AG09309 (cell line): ENCODE data around the gene ZNF521.

ENCODE experiments used
- DNase-seq: peaks from one replicate; pipeline ENCODE4 v3.0.0-alpha.2; 2010; ENCODE audit warnings: low read depth
- H3K4me3 ChIP-seq: 2 replicates; pipeline ENCODE4 v1.5.1; 2011; ENCODE audit warnings: mild to moderate bottlenecking, low read depth, low read length, moderate library complexity; ENCODE audit not compliant: control insufficient read depth
- TF ChIP-seq, protein P1 (sequence below): IDR thresholded peaks from 2 replicates; pipeline ENCODE4 v1.5.1; 2011; ENCODE audit warnings: mild to moderate bottlenecking, low read depth, low read length, inconsistent platforms; ENCODE audit not compliant: insufficient read depth, control insufficient read depth; ENCODE audit errors: missing control alignments

Gene ZNF521

DNA sequence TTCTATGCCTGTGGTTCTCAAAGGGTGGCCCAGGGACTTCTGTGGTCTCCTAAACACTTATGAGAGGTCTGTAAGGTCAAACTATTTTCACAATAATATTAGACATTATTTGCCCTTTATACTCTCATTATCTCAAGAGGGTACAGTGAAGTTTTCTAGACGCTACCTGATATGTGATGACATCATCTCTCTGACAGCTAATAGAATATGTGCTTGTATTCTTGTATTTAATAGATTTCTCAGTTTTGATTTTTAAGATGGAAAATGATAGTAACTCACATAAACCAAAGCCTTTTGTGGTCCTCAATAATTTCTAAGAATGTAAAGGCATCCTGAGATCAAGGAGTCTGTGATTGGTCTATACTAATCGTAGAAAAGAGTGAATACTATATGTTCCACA is 265.1 kb downstream of the ZNF521 start:
- TF ChIP-seq, protein P1, sequence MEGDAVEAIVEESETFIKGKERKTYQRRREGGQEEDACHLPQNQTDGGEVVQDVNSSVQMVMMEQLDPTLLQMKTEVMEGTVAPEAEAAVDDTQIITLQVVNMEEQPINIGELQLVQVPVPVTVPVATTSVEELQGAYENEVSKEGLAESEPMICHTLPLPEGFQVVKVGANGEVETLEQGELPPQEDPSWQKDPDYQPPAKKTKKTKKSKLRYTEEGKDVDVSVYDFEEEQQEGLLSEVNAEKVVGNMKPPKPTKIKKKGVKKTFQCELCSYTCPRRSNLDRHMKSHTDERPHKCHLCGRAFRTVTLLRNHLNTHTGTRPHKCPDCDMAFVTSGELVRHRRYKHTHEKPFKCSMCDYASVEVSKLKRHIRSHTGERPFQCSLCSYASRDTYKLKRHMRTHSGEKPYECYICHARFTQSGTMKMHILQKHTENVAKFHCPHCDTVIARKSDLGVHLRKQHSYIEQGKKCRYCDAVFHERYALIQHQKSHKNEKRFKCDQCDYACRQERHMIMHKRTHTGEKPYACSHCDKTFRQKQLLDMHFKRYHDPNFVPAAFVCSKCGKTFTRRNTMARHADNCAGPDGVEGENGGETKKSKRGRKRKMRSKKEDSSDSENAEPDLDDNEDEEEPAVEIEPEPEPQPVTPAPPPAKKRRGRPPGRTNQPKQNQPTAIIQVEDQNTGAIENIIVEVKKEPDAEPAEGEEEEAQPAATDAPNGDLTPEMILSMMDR, result no peak
- no peak overlapping the region for H3K4me3 ChIP-seq
- no peak for DNase-seq

DNA sequence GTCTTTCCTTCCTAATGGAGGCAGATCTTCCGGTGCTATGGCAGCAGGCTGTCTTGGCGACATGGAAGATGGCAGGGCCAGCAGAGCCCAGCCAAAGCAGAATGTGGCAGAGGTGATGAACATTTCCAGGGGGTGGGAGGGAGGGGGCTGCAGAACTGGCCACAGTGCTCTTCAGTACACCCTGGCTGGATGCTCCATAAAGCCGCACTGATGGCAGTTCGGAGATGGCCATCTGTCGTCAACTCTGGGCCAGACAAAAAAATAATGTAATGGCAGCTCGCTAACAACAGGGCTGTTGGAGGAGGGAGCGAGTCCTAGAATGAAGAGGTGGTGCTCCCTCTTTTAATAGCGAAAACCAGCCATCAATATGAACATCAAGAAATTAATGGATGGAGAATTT is 271.0 kb downstream of the ZNF521 start:
- TF ChIP-seq, protein P1, result no peak
- no peak overlapping the region for H3K4me3 ChIP-seq
- no peak for DNase-seq

- TF ChIP-seq, protein P1, result no peak
- H3K4me3 ChIP-seq, result no peak overlapping the region
- no peak for DNase-seq
These were observed 271.8 kb downstream of the ZNF521 start for GRCh38 chr18:25080211-25080610.

- no peak overlapping the region for H3K4me3 ChIP-seq
- TF ChIP-seq, protein P1, result no peak
- DNase-seq, result no peak
These were observed 273.8 kb downstream of the ZNF521 start for GRCh38 chr18:25077944-25078723.

DNA sequence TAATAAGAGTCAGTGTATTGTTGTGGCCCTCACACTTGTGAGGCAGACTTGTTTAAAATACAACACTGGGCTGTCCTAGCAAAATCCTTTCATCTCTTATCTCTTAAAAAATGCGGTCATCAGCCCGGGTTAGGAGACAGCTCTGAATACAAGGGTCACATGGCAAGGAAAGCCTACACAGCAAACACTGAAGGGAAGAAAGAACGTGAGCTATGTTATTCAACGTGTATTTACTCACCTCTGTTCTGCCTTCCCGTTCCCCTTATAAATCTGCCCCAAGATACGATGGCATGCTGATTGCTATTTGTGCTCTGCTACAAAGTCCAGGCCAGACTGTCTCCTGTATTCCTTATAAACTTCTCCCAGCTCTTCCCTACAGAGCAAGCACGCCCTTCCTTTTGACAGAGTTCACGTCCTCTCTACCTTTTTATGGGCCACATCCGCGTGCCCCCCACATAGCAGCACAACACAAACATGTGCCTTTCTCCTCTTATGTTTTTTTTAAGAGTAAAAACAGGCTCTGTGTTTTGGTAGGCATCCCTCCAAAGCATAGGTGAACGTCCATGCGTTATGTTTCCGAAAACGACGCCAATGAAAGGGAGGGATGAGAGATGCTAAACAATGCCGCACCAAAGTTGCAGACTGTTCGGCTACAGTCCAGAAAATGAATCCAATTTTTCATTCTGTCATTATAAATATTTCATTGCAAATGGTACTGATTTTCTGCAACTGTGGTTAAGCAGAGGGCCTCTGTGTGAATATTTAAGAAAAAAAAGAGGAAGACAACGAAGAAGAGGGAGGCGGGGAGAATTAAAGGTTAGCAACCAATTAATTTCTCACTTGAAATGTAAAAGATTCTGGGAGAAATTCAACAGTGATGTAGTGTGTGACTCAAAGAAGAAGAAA is 274.7 kb downstream of the ZNF521 start:
- no peak overlapping the region for H3K4me3 ChIP-seq
- DNase-seq, result no peak
- TF ChIP-seq, protein P1, result no peak

- no peak for DNase-seq
- no peak overlapping the region for H3K4me3 ChIP-seq
- TF ChIP-seq, protein P1, result no peak
These were observed 276.2 kb downstream of the ZNF521 start for GRCh38 chr18:25075783-25076182.
